Omental fat pad (tissue), 4 donors: Measurements from ENCODE around the gene PEPD. TPM values are rescaled to one million over a fixed set of nuclear protein-coding genes. Genes with fewer than 3 reads are reported as not detected.

Source experiments
- ATAC-seq: fragments of 150-250 bp; one replicate; pipeline ENCODE4 v1.9.1; 2016; ENCODE audit warnings: mild to moderate bottlenecking, moderate library complexity; ENCODE audit not compliant: low FRiP score
- DNase-seq: peaks from one replicate; pipeline ENCODE4 v3.0.0-alpha.2; 2019; ENCODE audit warnings: low spot score
- CTCF ChIP-seq, 3 donors: fragments of 450-650 bp; IDR thresholded peaks; one replicate each; pipeline ENCODE4 v1.5.1; 2016 to 2017; ENCODE audit warnings: antibody characterized with exemption in 3 of 3, mild to moderate bottlenecking in 3 of 3, moderate library complexity in 2 of 3
- total RNA-seq, 4 donors: library from RNA; depleted of rRNA; stranded (reverse); fragments of >200 nt; gene quantifications; one replicate each; pipeline ENCODE4 v1.1.0, GENCODE V29; 2016

The PEPD gene
- total RNA-seq, 4 donors from 2014 or later: 78.9 to 99.3 (median 89.8) TPM

GRCh38 chr19:33444562-33445441 lies 76.8 kb downstream of the PEPD start:
- no peak for TF ChIP-seq CTCF (IDR thresholded peaks at IDR 0.05)
- no peak for DNase-seq
- no peak for ATAC-seq

- ATAC-seq (no peak), DNase-seq (no peak)
- TF ChIP-seq CTCF (IDR thresholded peaks at IDR 0.05): no peak
Measured at GRCh38 chr19:33443638-33444561, 77.7 kb downstream of the PEPD start.

- ATAC-seq (no peak), DNase-seq (no peak)
- no peak for TF ChIP-seq CTCF (IDR thresholded peaks at IDR 0.05)
Measured at GRCh38 chr19:33442706-33443105, 78.9 kb downstream of the PEPD start.

- DNase-seq: no peak
- no peak for TF ChIP-seq CTCF (IDR thresholded peaks at IDR 0.05)
- no peak for ATAC-seq
Measured at GRCh38 chr19:33441828-33442227, 79.8 kb downstream of the PEPD start.

GRCh38 chr19:33441277-33441699 lies 80.3 kb downstream of the PEPD start:
- ATAC-seq: no peak
- no peak for DNase-seq
- TF ChIP-seq CTCF (IDR thresholded peaks at IDR 0.05): no peak

- DNase-seq (no peak), ATAC-seq (no peak)
- no peak for TF ChIP-seq CTCF (IDR thresholded peaks at IDR 0.05)
Measured at GRCh38 chr19:33440682-33441081, 80.9 kb downstream of the PEPD start.
